OCI-LY1 (cell line): ENCODE measurements around the gene ANO2.

ENCODE experiments used
- H2AFZ ChIP-seq: fragments of 200-600 bp; sonication (generic), shearing (Covaris generic); 2 replicates; pipeline ENCODE4 v1.6.0; 2014; ENCODE audit warnings: antibody characterized with exemption, mild to moderate bottlenecking, low read length
- H3F3A ChIP-seq: fragments of 200-600 bp; sonication (generic), shearing (Covaris generic); 2 replicates; pipeline ENCODE4 v1.6.0; 2014; ENCODE audit warnings: mild to moderate bottlenecking, antibody characterized with exemption, low read length, moderate library complexity; ENCODE audit not compliant: insufficient read depth
- H3K27ac ChIP-seq: fragments of 200-600 bp; sonication (generic); 2 replicates; pipeline ENCODE4 v1.5.1; 2014; ENCODE audit warnings: low read length, mixed run types, mild to moderate bottlenecking, low read depth; ENCODE audit not compliant: poor library complexity, severe bottlenecking
- H3K27me3 ChIP-seq: fragments of 200-600 bp; sonication (generic); 2 replicates; pipeline ENCODE4 v1.6.0; 2014; ENCODE audit warnings: antibody characterized with exemption, mild to moderate bottlenecking, low read length, moderate library complexity; ENCODE audit not compliant: insufficient read depth
- H3K36me3 ChIP-seq: fragments of 200-600 bp; sonication (generic); 2 replicates; pipeline ENCODE4 v1.6.1; 2014; ENCODE audit warnings: mild to moderate bottlenecking, antibody characterized with exemption, low read length, moderate library complexity, mixed read lengths; ENCODE audit not compliant: insufficient read depth
- H3K4me1 ChIP-seq: fragments of 200-600 bp; sonication (generic); 2 replicates; pipeline ENCODE4 v1.5.1; 2014; ENCODE audit warnings: mild to moderate bottlenecking, low read length, moderate library complexity; ENCODE audit not compliant: insufficient read depth, severe bottlenecking
- H3K4me2 ChIP-seq: fragments of 200-600 bp; sonication (generic), shearing (Covaris generic); 2 replicates; pipeline ENCODE4 v1.6.1; 2014; ENCODE audit warnings: low read length
- H3K4me3 ChIP-seq: fragments of 200-600 bp; sonication (generic); 2 replicates; pipeline ENCODE4 v1.5.1; 2014; ENCODE audit warnings: low read length, low read depth, mild to moderate bottlenecking, mixed read lengths; ENCODE audit not compliant: poor library complexity, severe bottlenecking
- H3K79me2 ChIP-seq: fragments of 200-600 bp; shearing (Covaris generic); 2 replicates; pipeline ENCODE4 v1.6.1; 2016; ENCODE audit warnings: mixed run types, low read length, mixed read lengths; ENCODE audit not compliant: insufficient read depth
- H3K9ac ChIP-seq: fragments of 200-600 bp; sonication (generic), shearing (Covaris generic); 2 replicates; pipeline ENCODE4 v1.6.1; 2014; ENCODE audit warnings: mild to moderate bottlenecking, low read length, mixed read lengths
- H3K9me2 ChIP-seq: fragments of 200-600 bp; sonication (generic), shearing (Covaris generic); 2 replicates; pipeline ENCODE4 v1.6.1; 2014; ENCODE audit warnings: low read depth, mild to moderate bottlenecking, low read length, mixed read lengths
- H3K9me3 ChIP-seq: fragments of 200-600 bp; shearing (Covaris generic); 2 replicates; pipeline ENCODE4 v1.6.1; 2014; ENCODE audit warnings: low read length, mixed read lengths
- H4K20me1 ChIP-seq: fragments of 200-600 bp; sonication (generic), shearing (Covaris generic); 2 replicates; pipeline ENCODE4 v1.6.0; 2016; ENCODE audit warnings: mild to moderate bottlenecking, low read length; ENCODE audit not compliant: insufficient read depth
- CTCF ChIP-seq: fragments of 200-600 bp; sonication (generic), shearing (Covaris generic); IDR thresholded peaks from 2 replicates; pipeline ENCODE4 v1.5.1; 2017; ENCODE audit warnings: mild to moderate bottlenecking, antibody characterized with exemption, low read length, moderate library complexity, mixed read lengths
- EZH2 ChIP-seq: fragments of 200-600 bp; sonication (generic), shearing (Covaris generic); IDR thresholded peaks from 2 replicates; pipeline ENCODE4 v1.8.0; 2017; ENCODE audit warnings: borderline replicate concordance, mixed run types, mild to moderate bottlenecking, antibody characterized with exemption, low read length, moderate library complexity, mixed read lengths

ANO2 gene

GRCh38 chr12:5584412-5585175 lies 360.5 kb downstream of the ANO2 start:
- 0 out of 2 replicates have a peak, but pooled peaks cover 4% of the 10 kb centered on the region for H3K27me3 ChIP-seq
- H3K4me2 ChIP-seq, result no peak overlapping the region
- no peak overlapping the region for H3K9ac ChIP-seq
- no peak overlapping the region for H3K4me3 ChIP-seq
- no peaks in the 10 kb centered on the region for H3K9me3 ChIP-seq
- H2AFZ ChIP-seq, result no peak overlapping the region
- TF ChIP-seq CTCF, result no peak
- no peaks in the 10 kb centered on the region for H3K4me1 ChIP-seq
- no peaks in the 10 kb centered on the region for H3K9me2 ChIP-seq
- H3K27ac ChIP-seq, result no peak overlapping the region
- H3K79me2 ChIP-seq, result no peaks in the 10 kb centered on the region
- H3K36me3 ChIP-seq, result no peaks in the 10 kb centered on the region
- H3F3A ChIP-seq, result no peaks in the 10 kb centered on the region
- H4K20me1 ChIP-seq, result no peaks in the 10 kb centered on the region

- H3K4me3 ChIP-seq, result no peak overlapping the region
- H3K9ac ChIP-seq, result no peak overlapping the region
- H3K9me3 ChIP-seq, result no peaks in the 10 kb centered on the region
- H2AFZ ChIP-seq, result no peak overlapping the region
- TF ChIP-seq EZH2 (no peak), CTCF (no peak)
- H3K27me3 ChIP-seq, result no peaks in the 10 kb centered on the region
- H3K27ac ChIP-seq, result no peak overlapping the region
- H3K79me2 ChIP-seq, result no peaks in the 10 kb centered on the region
- H3K9me2 ChIP-seq, result no peaks in the 10 kb centered on the region
- no peaks in the 10 kb centered on the region for H4K20me1 ChIP-seq
- H3K4me1 ChIP-seq, result no peaks in the 10 kb centered on the region
- H3K4me2 ChIP-seq, result no peak overlapping the region
- no peaks in the 10 kb centered on the region for H3F3A ChIP-seq
- H3K36me3 ChIP-seq, result no peaks in the 10 kb centered on the region
Observed at GRCh38 chr12:5582541-5582940, 362.5 kb downstream of the ANO2 start.

- no peaks in the 10 kb centered on the region for H3K9me3 ChIP-seq
- no peaks in the 10 kb centered on the region for H3F3A ChIP-seq
- no peak overlapping the region for H3K4me2 ChIP-seq
- H3K27ac ChIP-seq, result no peak overlapping the region
- no peaks in the 10 kb centered on the region for H3K36me3 ChIP-seq
- no peaks in the 10 kb centered on the region for H3K79me2 ChIP-seq
- no peak overlapping the region for H3K4me3 ChIP-seq
- H2AFZ ChIP-seq, result no peak overlapping the region
- TF ChIP-seq EZH2 (no peak), CTCF (no peak)
- H4K20me1 ChIP-seq, result no peaks in the 10 kb centered on the region
- H3K9ac ChIP-seq, result no peak overlapping the region
- no peaks in the 10 kb centered on the region for H3K9me2 ChIP-seq
- no peaks in the 10 kb centered on the region for H3K4me1 ChIP-seq
- H3K27me3 ChIP-seq, result no peaks in the 10 kb centered on the region
Observed at GRCh38 chr12:5582018-5582417, 363.0 kb downstream of the ANO2 start.
